ENCODE measurements around the gene SRRM4.

GRCh38 chr12:119201789-119202543 is 220.6 kb downstream of the SRRM4 start:
- no peak for TF ChIP-seq POLR2A (IDR thresholded peaks at IDR 0.05)
- TF ChIP-seq, protein P1, sequence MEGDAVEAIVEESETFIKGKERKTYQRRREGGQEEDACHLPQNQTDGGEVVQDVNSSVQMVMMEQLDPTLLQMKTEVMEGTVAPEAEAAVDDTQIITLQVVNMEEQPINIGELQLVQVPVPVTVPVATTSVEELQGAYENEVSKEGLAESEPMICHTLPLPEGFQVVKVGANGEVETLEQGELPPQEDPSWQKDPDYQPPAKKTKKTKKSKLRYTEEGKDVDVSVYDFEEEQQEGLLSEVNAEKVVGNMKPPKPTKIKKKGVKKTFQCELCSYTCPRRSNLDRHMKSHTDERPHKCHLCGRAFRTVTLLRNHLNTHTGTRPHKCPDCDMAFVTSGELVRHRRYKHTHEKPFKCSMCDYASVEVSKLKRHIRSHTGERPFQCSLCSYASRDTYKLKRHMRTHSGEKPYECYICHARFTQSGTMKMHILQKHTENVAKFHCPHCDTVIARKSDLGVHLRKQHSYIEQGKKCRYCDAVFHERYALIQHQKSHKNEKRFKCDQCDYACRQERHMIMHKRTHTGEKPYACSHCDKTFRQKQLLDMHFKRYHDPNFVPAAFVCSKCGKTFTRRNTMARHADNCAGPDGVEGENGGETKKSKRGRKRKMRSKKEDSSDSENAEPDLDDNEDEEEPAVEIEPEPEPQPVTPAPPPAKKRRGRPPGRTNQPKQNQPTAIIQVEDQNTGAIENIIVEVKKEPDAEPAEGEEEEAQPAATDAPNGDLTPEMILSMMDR (IDR thresholded peaks at IDR 0.05): no peak

Data from thyroid gland (tissue), 4 donors.